Hematopoietic multipotent progenitor cell treated with erythropoietin and hydrocortisone succinate and interleukin-3 and kit ligand, for 6 days (in vitro differentiated cells): ENCODE measurements around the gene IL17RC.
A peak's percentile ranks its signal among the peaks of the same experiment; 100 is the strongest.
"Not testable (repeated sequence)": the region's sequence is repeated elsewhere in the genome, so short reads cannot be mapped to it uniquely, and the experiment has no call there.

Experiments
- DNase-seq: peaks from one replicate; pipeline ENCODE4 v3.0.0-alpha.2; 2015

IL17RC gene

GRCh38 chr3:9917820-9918219 lies 922 bp downstream of the IL17RC start:
- DNase-seq, result no peak

DNA sequence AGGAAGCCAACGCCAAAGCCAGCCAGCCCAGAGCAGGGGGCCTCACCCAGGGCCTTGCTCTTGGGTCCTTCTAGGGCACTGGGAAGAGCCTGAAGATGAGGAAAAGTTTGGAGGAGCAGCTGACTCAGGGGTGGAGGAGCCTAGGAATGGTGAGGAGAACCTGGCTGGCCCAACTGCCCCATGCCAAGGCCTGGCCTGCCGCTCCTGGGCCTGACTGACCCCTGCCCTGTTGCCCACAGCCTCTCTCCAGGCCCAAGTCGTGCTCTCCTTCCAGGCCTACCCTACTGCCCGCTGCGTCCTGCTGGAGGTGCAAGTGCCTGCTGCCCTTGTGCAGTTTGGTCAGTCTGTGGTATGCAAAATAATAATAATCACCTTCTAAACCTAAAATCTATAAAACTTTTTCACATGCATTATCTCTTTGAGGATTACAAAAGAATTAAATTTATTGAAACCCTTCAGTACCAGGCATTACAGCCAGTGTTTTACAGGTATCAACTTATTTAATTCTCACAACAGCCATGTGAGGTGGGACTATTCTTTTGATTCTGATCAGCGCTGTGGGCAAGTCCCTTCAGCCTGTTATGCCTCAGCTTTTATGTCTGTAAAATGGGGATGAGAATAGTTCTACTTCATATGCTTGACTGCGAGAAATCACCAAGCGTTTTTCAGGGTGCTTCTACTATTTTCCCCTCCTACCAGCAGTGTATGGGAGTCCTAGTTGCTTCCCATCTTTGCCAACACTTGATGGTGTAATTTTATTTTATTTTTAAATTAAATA lies 1.6 kb downstream of the IL17RC start:
- no peak for DNase-seq

DNA sequence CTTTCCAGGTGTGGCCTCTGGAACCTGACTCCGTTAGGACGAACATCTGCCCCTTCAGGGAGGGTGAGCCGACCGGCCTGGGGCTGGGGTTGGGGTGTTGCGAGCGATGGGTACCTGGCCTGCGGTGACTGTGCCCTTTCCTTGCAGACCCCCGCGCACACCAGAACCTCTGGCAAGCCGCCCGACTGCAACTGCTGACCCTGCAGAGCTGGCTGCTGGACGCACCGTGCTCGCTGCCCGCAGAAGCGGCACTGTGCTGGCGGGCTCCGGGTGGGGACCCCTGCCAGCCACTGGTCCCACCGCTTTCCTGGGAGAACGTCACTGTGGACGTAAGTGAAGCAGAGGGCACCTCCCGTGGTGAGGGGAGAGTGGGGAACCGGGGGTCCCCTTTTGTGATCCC lies 11.3 kb downstream of the IL17RC start:
- no peak for DNase-seq

GRCh38 chr3:9930804-9931418 lies 14.0 kb downstream of the IL17RC start:
- DNase-seq, result peak; percentile 58

DNA sequence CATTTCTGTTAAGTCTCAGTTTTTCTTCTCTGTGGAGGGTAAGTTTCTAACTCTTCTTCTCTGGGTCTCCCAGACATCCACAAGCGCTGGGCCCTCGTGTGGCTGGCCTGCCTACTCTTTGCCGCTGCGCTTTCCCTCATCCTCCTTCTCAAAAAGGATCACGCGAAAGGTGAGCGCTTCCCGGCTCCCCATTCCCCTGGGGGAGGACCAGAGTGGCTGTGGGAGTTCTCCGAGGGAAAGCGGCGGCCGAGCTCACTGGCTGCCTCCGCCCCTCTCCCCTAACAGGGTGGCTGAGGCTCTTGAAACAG lies 15.6 kb downstream of the IL17RC start:
- DNase-seq, result no peak

- DNase-seq, result peak; percentile 91
Measured at GRCh38 chr3:9932843-9933560, 16.1 kb downstream of the IL17RC start.

- peak; percentile 98 for DNase-seq
Measured at GRCh38 chr3:9933561-9934234, 16.8 kb downstream of the IL17RC start, which contains the start of gene CRELD1. Gene CRELD1, plus strand, starts transcription at chr3:9933834. Its CDS starts 605 bp downstream, at chr3:9934439.

GRCh38 chr3:9934235-9934621 lies 17.3 kb downstream of the IL17RC start:
- peak; percentile 65 for DNase-seq

DNA sequence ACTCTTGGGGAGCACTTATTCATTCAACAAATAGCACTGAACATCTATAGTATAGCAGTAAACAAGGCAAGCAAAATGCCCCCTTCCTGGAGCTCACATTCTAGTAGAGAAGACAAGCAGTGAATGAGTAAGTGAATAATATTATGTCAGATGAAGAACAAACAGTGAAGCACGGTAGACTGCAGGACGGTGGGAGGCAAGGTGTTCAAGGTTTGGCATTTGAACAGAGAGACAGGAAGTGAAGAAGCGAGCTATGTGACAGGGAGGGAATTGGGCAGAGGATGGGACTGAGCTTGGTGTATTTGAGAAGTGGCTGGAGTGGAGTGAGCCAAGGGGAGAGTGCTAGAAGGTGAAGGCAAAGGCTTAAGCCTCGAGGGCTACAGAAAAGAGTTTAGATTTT lies 18.1 kb downstream of the IL17RC start:
- DNase-seq, result no peak

DNA sequence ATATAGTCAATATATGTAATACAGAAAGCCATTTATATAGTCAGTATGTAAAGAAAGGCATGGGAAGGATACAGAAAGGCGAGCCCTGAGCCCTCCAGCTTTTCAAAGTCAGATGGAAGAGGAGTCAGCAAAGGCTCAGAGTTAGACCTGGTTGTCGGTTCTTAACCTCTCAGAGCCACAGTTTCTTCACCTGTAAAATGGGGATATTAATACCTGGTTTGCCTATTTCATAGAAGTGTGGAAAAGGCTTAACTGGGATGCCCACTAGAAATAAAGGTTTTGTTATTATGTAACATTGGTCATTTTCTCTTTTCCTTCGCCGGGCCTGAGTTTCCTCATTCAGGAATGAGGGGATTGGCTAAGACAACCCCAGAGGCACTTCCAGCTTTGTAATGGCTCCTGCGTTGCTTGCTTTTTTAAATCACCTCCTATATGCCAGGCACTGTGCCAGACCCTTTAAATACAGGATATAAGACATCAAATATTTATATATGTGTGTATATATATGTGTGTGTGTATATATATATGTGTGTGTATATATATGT lies 19.1 kb downstream of the IL17RC start:
- DNase-seq, result no peak

DNA sequence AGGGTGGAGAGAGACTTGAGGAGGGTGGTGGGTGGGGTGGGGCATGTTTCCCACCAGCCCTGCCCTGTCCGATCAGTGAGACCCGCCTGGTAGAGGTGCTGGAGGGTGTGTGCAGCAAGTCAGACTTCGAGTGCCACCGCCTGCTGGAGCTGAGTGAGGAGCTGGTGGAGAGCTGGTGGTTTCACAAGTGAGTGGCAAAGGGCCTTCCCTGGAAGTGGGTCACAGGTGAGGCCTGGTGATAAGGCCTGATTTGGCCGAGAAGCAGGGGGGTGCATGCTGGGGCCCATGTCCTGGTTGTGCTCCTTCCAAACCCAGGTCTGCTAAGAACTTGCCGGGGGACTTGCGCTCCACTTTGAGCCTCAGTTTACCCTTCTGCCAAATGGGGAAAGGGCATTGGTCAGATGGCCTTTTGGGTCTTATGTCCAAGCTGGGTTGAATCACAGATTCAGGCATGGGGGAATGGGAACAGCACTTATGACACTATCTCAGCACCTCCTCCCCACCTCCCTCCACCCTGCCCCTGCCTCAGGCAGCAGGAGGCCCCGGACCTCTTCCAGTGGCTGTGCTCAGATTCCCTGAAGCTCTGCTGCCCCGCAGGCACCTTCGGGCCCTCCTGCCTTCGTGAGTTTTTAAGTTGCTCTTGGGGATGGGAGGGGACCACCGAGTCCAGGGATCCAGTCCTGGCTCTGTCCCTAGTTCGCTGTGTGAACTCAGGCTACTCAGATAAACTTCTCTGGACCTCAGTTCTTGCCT lies 20.8 kb downstream of the IL17RC start:
- peak; percentile 57 for DNase-seq

DNA sequence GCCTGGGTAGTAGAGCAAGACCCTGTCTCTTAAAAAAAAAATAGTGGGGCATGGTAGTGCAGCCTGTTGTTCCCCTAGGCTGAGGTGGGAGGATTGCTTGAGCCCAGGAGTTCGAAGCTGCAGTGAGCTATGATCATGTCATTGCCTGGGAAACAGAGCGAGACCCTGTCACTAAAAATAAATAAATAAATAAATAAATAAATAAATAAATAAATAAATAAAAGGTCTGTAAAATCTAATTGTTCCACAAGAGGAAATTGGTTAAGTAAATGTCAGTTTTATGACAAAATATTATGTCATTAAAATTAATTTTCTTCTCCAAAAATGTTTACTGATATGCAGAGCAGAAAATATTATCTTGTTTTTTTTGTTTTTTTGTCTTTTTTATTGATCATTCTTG lies 22.1 kb downstream of the IL17RC start:
- DNase-seq, result no peak

- not testable (repeated sequence) for DNase-seq
Measured at GRCh38 chr3:9939906-9940305, 23.0 kb downstream of the IL17RC start.

- DNase-seq, result no peak
Measured at GRCh38 chr3:9940746-9941145, 23.8 kb downstream of the IL17RC start.

- no peak for DNase-seq
Measured at GRCh38 chr3:9942164-9942563, 25.3 kb downstream of the IL17RC start.

- DNase-seq, result no peak
Measured at GRCh38 chr3:9942934-9943690, 26.2 kb downstream of the IL17RC start.

GRCh38 chr3:9944271-9944670 lies 27.4 kb downstream of the IL17RC start:
- DNase-seq, result no peak

- no peak for DNase-seq
Measured at GRCh38 chr3:9945358-9945757, 28.5 kb downstream of the IL17RC start.

GRCh38 chr3:9946112-9947024 lies 29.5 kb downstream of the IL17RC start:
- peak; percentile 86 for DNase-seq
